Measurements from ENCODE around the gene WWOX. TPM values are rescaled to one million over a fixed set of nuclear protein-coding genes. Genes with fewer than 3 reads are reported as not detected.

Gene WWOX
- total RNA-seq, 1 experiment from 2014 or later = 15.6 TPM

- Histone ChIP-seq H3K14ac (ENCODE audit: insufficient read depth, low read length) (no peak overlapping the region), H3T11ph (ENCODE audit: low read length) (no peak overlapping the region), H3K9ac (ENCODE audit: extremely low read depth, insufficient read length, low read length) (no peak overlapping the region), H2AFZ (ENCODE audit: low read length) (no peak overlapping the region), H4K91ac (ENCODE audit: insufficient read length, low read depth, low read length) (no peak overlapping the region), H2BK15ac (ENCODE audit: low read depth, low read length) (no peak overlapping the region), H3K79me2 (ENCODE audit: insufficient read depth, low read length) (no peaks in the 10 kb centered on the region), H3K23ac (ENCODE audit: insufficient read length, low read depth, low read length) (no peak overlapping the region), H4K8ac (replicated peaks; ENCODE audit: insufficient read length, low read depth, low read length) (no peak overlapping the region), H3K23me2 (ENCODE audit: insufficient read length, low read depth, low read length, poor library complexity, severe bottlenecking) (no peaks in the 10 kb centered on the region), H2BK20ac (ENCODE audit: low read depth, low read length, poor library complexity, severe bottlenecking) (no peak overlapping the region), H2BK12ac (ENCODE audit: insufficient read length, low read depth, low read length) (no peak overlapping the region), H3K27ac (ENCODE audit: insufficient read length, low read depth, low read length) (no peak overlapping the region), H3K4ac (ENCODE audit: low read depth, low read length) (no peak overlapping the region), H2BK120ac (ENCODE audit: low read depth, low read length, poor library complexity, severe bottlenecking) (no peak overlapping the region), H4K5ac (ENCODE audit: insufficient read length, low read depth, low read length) (no peak overlapping the region), H3K56ac (ENCODE audit: insufficient read length, low read depth, low read length) (no peak overlapping the region), H3K4me1 (ENCODE audit: insufficient read depth, low read length) (peaks cover 10% of the 10 kb centered on the region; the same call in 1 of the 2 replicates), H3K4me2 (ENCODE audit: insufficient read depth, insufficient read length, low read length) (peak overlapping the region; percentile 7), H3K27me3 (ENCODE audit: insufficient read depth, low read length) (no peaks in the 10 kb centered on the region), H2BK5ac (ENCODE audit: insufficient read length, low read length) (no peak overlapping the region), H3K79me1 (ENCODE audit: insufficient read depth, low read depth, low read length, poor library complexity, severe bottlenecking) (no peaks in the 10 kb centered on the region), H3K18ac (ENCODE audit: insufficient read length, low read depth, low read length) (no peak overlapping the region), H2AK5ac (ENCODE audit: insufficient read length, low read length) (no peak overlapping the region), H3K9me3 (ENCODE audit: control insufficient read depth, low read depth, low read length) (no peaks in the 10 kb centered on the region), H4K20me1 (ENCODE audit: control insufficient read depth, insufficient read depth, insufficient read length) (no peaks in the 10 kb centered on the region)
- Mint-ChIP-seq H3K9me3 (no peaks in the 10 kb centered on the region), H3K27me3 (ENCODE audit: low read depth) (no peaks in the 10 kb centered on the region), H3K4me3 (no peak overlapping the region), H3K4me1 (peaks cover 47 to 50% of the 10 kb centered on the region in 2 experiments), H3K27ac (peak overlapping the region; percentile 19 to 79 (median 50); a peak in 4 of 7 replicates), H3K36me3 (ENCODE audit: insufficient read depth in 1 of 3, low read depth in 3 of 3) (no peaks in the 10 kb centered on the region; a peak in 1 of 7 replicates)
- no CpG with 5 or more reads among the region's 6 CpGs for WGBS (ENCODE audit: extremely low coverage, insufficient read length, low lambda C conversion rate)
- peak; percentile 64 for DNase-seq
- TF ChIP-seq CTCF (conservative IDR thresholded peaks at IDR 0.05) = no peak
Observed at GRCh38 chr16:78877114-78877655, 777.7 kb downstream of the WWOX start.
